Activated CD8-positive, alpha-beta memory T cell treated with anti-CD3 and anti-CD28 coated beads, Interleukin-2, amount 50 U/mL, for 24 hours (primary cell): ENCODE results near the gene NIFK.
"Not testable (repeated sequence)": the region's sequence is repeated elsewhere in the genome, so short reads cannot be mapped to it uniquely, and the experiment has no call there.

Source experiments
- DNase-seq: peaks from one replicate; pipeline ENCODE4 v3.0.0-alpha.2; 2020; ENCODE audit errors: extremely low read depth

Gene NIFK

GRCh38 chr2:121694398-121695170 is 42.1 kb downstream of the NIFK start:
- DNase-seq = no peak

GRCh38 chr2:121690572-121690971 is 46.1 kb downstream of the NIFK start:
- DNase-seq = not testable (repeated sequence)

- no peak for DNase-seq
Observed at GRCh38 chr2:121690095-121690494, 46.6 kb downstream of the NIFK start.

GRCh38 chr2:121689356-121689755 is 47.3 kb downstream of the NIFK start:
- no peak for DNase-seq

GRCh38 chr2:121688820-121689219 is 47.9 kb downstream of the NIFK start:
- no peak for DNase-seq

DNA sequence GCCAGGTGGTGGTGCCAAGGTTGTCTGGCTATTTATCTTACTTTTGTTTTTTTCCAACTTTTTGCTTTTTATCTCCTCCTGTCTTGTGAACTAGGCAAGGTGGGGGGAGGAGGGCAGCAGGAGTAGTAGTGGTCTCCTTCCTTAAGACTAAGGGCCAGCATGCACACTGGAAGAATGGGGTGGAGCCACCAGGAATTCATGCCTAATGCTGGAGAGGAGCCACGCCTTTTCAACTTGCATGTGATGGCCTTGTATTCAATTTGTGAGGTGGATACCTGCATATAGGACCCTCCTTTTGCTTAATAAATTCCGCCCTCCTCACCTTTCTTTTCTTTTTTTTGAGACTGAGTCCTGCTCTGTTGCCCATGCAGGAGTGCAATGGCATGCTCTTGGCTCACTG is 49.8 kb downstream of the NIFK start:
- no peak for DNase-seq

DNA sequence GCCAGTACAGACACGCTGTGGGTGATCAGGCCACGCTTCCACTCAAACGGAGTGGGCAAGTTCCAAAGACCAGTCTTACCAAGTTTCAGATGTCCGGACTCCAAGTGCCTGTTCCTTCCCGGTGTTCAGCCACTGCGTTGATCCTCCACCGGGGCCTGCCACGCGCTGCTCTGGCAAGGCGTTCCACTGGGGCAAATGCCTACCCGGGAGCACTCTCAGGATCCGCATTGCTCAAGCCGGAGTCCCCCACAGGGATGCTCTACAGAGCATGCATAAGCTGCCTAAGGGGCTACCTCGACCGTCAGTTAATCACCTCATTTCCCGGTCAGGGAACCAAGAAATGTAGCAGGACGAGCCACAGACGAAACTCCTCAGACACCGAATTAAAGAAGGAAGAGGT is 50.5 kb downstream of the NIFK start:
- no peak for DNase-seq

DNA sequence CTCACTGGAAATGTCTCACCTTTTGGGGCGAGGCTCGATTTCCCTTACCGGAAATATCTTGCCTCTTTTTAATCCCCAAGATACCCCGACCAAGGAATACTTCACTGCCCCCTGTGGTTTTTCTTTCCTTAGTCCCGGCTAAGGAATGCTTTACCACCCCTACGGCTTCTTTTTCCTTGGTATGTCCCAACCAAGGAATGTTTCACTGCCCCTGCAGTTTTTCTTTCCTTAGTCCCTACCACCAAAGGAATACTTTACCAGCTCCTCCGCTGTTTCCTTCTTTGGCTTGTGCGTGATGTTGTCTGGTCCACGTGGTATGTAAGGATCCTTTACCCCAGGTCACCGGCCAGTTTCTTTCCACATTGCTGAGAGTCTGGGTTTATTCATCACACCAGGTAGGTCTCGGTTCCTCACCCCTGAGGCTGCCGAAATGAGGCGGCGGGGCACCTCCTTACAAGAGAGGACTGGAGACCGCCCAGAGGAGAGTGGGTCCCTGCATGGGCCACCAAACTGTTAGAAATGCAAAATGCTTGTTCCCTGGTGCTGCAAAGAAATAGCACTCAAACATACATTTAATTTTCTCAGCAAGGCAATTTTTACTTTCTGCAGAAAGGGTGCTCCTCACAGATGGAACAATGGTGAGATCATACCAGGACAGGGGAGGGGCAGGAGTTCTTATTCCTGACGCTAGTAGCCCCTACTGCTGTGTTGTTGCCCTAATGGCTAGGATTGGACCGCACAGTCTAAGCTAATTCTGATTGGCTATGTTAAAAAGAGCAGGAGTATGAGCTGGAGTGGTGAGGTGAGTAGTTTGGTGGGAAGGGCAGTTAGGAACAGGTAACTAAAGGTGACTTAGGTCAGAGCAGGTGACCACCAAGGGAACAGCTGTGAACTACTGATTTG is 54.0 kb downstream of the NIFK start:
- DNase-seq = no peak

GRCh38 chr2:121677855-121678254 is 58.8 kb downstream of the NIFK start:
- no peak for DNase-seq
